ENCODE data around the gene ZBTB40. TPM values are rescaled to one million over a fixed set of nuclear protein-coding genes. Genes with fewer than 3 reads are reported as not detected.

ZBTB40 gene
- total RNA-seq, 1 experiment from 2014 or later, result 19.5 TPM

- H4K20me1 ChIP-seq (ENCODE audit: insufficient read depth), result no peaks in the 10 kb centered on the region
- intact Hi-C loops (cut with micrococcal nuclease), result no loop called here
- H3K36me3 ChIP-seq (ENCODE audit: control insufficient read depth in 1 of 2, insufficient read depth in 2 of 2, low read length in 2 of 2), result no peaks in the 10 kb centered on the region
- no peaks in the 10 kb centered on the region for H3K9me2 ChIP-seq (ENCODE audit: insufficient read depth)
- no peak for TF ChIP-seq YY1 (IDR thresholded peaks at IDR 0.05; ENCODE audit: extremely low read depth, insufficient replicate concordance, low read depth, low read length)
- no peak for TF ChIP-seq RAD21 (IDR thresholded peaks at IDR 0.05; ENCODE audit: low read depth)
- TF ChIP-seq ATF3 (IDR thresholded peaks at IDR 0.05), result no peak
- no peak for TF ChIP-seq SP1 (IDR thresholded peaks at IDR 0.05; ENCODE audit: low read depth)
- no peak for TF ChIP-seq REST (IDR thresholded peaks at IDR 0.05; ENCODE audit: low read depth)
- TF ChIP-seq ZNF274 (IDR thresholded peaks at IDR 0.05; ENCODE audit: low read depth, low read length), result no peak
- no peak for TF ChIP-seq POLR2A (IDR thresholded peaks at IDR 0.05; ENCODE audit: borderline replicate concordance, extremely low read depth, insufficient read depth, insufficient read length)
- TF ChIP-seq FOSL1 (IDR thresholded peaks at IDR 0.05; ENCODE audit: low read depth), result no peak
- no peak for TF ChIP-seq EGR1 (IDR thresholded peaks at IDR 0.05; ENCODE audit: low read depth)
- no peak overlapping the region for H3K4me3 ChIP-seq (replicated peaks in 1 of 2; ENCODE audit: low read depth in 1 of 2, low read length in 2 of 2)
- H3K4me2 ChIP-seq (ENCODE audit: low read length), result no peak overlapping the region
- no peaks in the 10 kb centered on the region for H3K4me1 ChIP-seq (ENCODE audit: control insufficient read depth in 1 of 2, insufficient read depth in 2 of 2, low read length in 2 of 2)
- no peak overlapping the region for H3K9ac ChIP-seq (ENCODE audit: low read length)
- ChIA-PET CTCF (no interaction called here), RAD21 (ENCODE audit: low non-redundant PET in 1 of 2, low total read pairs in 2 of 2, uncharacterized antibody in 2 of 2, unreplicated experiment in 2 of 2) (no interaction called here), POLR2A (no interaction called here)
- H3K27me3 ChIP-seq (ENCODE audit: insufficient read depth, low read length), result 0 out of 2 replicates have a peak, but pooled peaks cover 4% of the 10 kb centered on the region
- H3K9me3 ChIP-seq (ENCODE audit: control insufficient read depth in 1 of 2, insufficient read depth in 1 of 2, low read depth in 1 of 2, low read length in 2 of 2), result no peaks in the 10 kb centered on the region
- no peak overlapping the region for H3K27ac ChIP-seq (ENCODE audit: low read depth, low read length)
- H2AFZ ChIP-seq (ENCODE audit: low read depth, low read length, poor library complexity, severe bottlenecking), result no peak overlapping the region
- DNase-seq (ENCODE audit: low read depth, low spot score) (no peak), ATAC-seq (no peak)
- H3K79me2 ChIP-seq (ENCODE audit: insufficient read depth, low read length), result no peaks in the 10 kb centered on the region
- no TSS peak for BruUV-seq (replicated peaks)
Measured at GRCh38 chr1:22553104-22553880, 101.6 kb downstream of the ZBTB40 start.

Measured in HCT116 (cell line).